MM.1S (cell line): Measurements from ENCODE around the gene LOXHD1.

Experiments
- EZH2 ChIP-seq: fragments of 300-600 bp; sonication (generic); optimal IDR thresholded peaks from 2 replicates; pipeline ENCODE3; 2017; ENCODE audit warnings: low read depth, mild to moderate bottlenecking, antibody characterized with exemption, low read length, mixed read lengths
- TF ChIP-seq, protein P1 (sequence below): fragments of 300-600 bp; sonication (generic); IDR thresholded peaks from 2 replicates; pipeline ENCODE4 v1.5.1; 2016; ENCODE audit warnings: antibody characterized with exemption, low read length, mixed read lengths

DNA sequence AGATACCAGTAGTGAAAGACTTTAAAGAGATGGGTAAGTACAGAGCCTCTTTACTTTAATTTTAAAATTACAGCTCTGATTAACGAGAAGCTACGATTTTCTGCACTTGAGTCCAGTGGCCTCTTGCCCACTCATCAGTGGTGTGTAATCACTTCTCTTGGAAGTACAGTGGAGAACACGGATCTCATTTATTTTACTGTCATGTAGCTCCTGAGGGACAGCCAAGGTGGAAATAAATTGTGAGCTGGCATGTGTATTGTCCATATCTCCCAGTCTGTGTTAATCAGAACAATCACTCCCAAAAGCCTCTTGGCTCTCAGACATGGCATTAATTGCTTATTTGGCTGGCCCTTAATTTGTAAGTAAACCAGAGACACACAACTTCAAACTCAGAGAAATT, 69.4 kb downstream of the LOXHD1 start:
- TF ChIP-seq, protein P1, sequence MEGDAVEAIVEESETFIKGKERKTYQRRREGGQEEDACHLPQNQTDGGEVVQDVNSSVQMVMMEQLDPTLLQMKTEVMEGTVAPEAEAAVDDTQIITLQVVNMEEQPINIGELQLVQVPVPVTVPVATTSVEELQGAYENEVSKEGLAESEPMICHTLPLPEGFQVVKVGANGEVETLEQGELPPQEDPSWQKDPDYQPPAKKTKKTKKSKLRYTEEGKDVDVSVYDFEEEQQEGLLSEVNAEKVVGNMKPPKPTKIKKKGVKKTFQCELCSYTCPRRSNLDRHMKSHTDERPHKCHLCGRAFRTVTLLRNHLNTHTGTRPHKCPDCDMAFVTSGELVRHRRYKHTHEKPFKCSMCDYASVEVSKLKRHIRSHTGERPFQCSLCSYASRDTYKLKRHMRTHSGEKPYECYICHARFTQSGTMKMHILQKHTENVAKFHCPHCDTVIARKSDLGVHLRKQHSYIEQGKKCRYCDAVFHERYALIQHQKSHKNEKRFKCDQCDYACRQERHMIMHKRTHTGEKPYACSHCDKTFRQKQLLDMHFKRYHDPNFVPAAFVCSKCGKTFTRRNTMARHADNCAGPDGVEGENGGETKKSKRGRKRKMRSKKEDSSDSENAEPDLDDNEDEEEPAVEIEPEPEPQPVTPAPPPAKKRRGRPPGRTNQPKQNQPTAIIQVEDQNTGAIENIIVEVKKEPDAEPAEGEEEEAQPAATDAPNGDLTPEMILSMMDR: no peak
- no peak for TF ChIP-seq EZH2
